WTC11 (cell line): Measurements from ENCODE around the gene ZNF581. TPM values are rescaled to one million over a fixed set of nuclear protein-coding genes. Genes with fewer than 3 reads are reported as not detected.

Experiments used
- ATAC-seq: fragments of 200-7000 bp; cut with Tn5 transposase; 2 replicates; pipeline ENCODE4 v1.10.0; 2021; ENCODE audit warnings: mild to moderate bottlenecking, moderate library complexity
- CTCF ChIA-PET: fragments of 300-600 bp; sonication (Branson Sonifier 250); formaldehyde crosslinking; loops from one replicate; lab custom pipeline; 2021; ENCODE audit warnings: antibody characterized with exemption; lab: Charles Lee
- POLR2A ChIA-PET: fragments of 350-600 bp; sonication (Branson Sonifier 250); formaldehyde crosslinking; loops from one replicate; lab custom pipeline; 2021; ENCODE audit warnings: antibody characterized with exemption; lab: Charles Lee
- DNase-seq: peaks from one replicate; pipeline ENCODE4 v3.0.0; 2021; ENCODE audit warnings: low spot score
- H3K27ac Mint-ChIP-seq: 2 replicates; pipeline ENCODE4 v1.8.0; 2021; ENCODE audit warnings: mixed read lengths
- H3K27me3 Mint-ChIP-seq: 2 replicates; pipeline ENCODE4 v1.8.0; 2021; ENCODE audit warnings: low read depth, mild to moderate bottlenecking, moderate library complexity, mixed read lengths
- H3K36me3 Mint-ChIP-seq: 2 replicates; pipeline ENCODE4 v1.8.0; 2021; ENCODE audit warnings: mixed read lengths
- H3K4me1 Mint-ChIP-seq: 2 replicates; pipeline ENCODE4 v1.8.0; 2022; ENCODE audit warnings: mixed read lengths
- H3K4me3 Mint-ChIP-seq: 2 replicates; pipeline ENCODE4 v1.8.0; 2021; ENCODE audit warnings: mild to moderate bottlenecking, moderate library complexity, mixed read lengths
- H3K9me3 Mint-ChIP-seq: 2 replicates; pipeline ENCODE4 v1.8.0; 2021; ENCODE audit warnings: mixed read lengths
- ETV6 ChIP-seq: sonication (generic); formaldehyde crosslinking; IDR thresholded peaks from 2 replicates; pipeline ENCODE4 v1.8.1; 2022; ENCODE audit warnings: mild to moderate bottlenecking, missing genetic modification reagents
- FOXK1 ChIP-seq: sonication (generic); formaldehyde crosslinking; IDR thresholded peaks from 2 replicates; pipeline ENCODE4 v1.8.0; 2022; ENCODE audit warnings: mild to moderate bottlenecking, moderate library complexity, missing genetic modification reagents
- IRF2 ChIP-seq: sonication (generic); formaldehyde crosslinking; IDR thresholded peaks from 2 replicates; pipeline ENCODE4 v1.8.0; 2022; ENCODE audit warnings: low read depth, missing genetic modification reagents, borderline replicate concordance
- JAZF1 ChIP-seq: fragments of 250-450 bp; sonication (Bioruptor Pico); IDR thresholded peaks from 2 replicates; pipeline ENCODE4 v1.9.0; 2021; ENCODE audit warnings: moderate library complexity, mild to moderate bottlenecking, inconsistent platforms
- JUN ChIP-seq: sonication (generic); formaldehyde crosslinking; IDR thresholded peaks from 2 replicates; pipeline ENCODE4 v1.8.0; 2023; ENCODE audit warnings: mild to moderate bottlenecking, missing genetic modification reagents
- KAT7 ChIP-seq: sonication (generic); formaldehyde crosslinking; IDR thresholded peaks from 2 replicates; pipeline ENCODE4 v1.8.1; 2023; ENCODE audit warnings: missing genetic modification reagents, mild to moderate bottlenecking, borderline replicate concordance
- MYBL2 ChIP-seq: sonication (generic); formaldehyde crosslinking; IDR thresholded peaks from 2 replicates; pipeline ENCODE4 v1.8.1; 2023; ENCODE audit warnings: mild to moderate bottlenecking, moderate library complexity, missing genetic modification reagents
- NR3C1 ChIP-seq: sonication (generic); formaldehyde crosslinking; conservative IDR thresholded peaks from 2 replicates; pipeline ENCODE4 v1.8.1; 2023; ENCODE audit warnings: low read depth, mild to moderate bottlenecking, missing genetic modification reagents
- SMAD4 ChIP-seq: sonication (generic); formaldehyde crosslinking; IDR thresholded peaks from 2 replicates; pipeline ENCODE4 v1.8.0; 2022; ENCODE audit warnings: mild to moderate bottlenecking, missing genetic modification reagents
- SP1 ChIP-seq: sonication (generic); formaldehyde crosslinking; conservative IDR thresholded peaks from 2 replicates; pipeline ENCODE4 v1.8.1; 2022; ENCODE audit warnings: missing genetic modification reagents
- ZNF317 ChIP-seq: sonication (generic); formaldehyde crosslinking; IDR thresholded peaks from 2 replicates; pipeline ENCODE4 v1.8.1; 2023; ENCODE audit warnings: low read depth, mild to moderate bottlenecking, moderate library complexity, missing genetic modification reagents, borderline replicate concordance
- ZNF396 ChIP-seq: fragments of 250-450 bp; sonication (Bioruptor Pico); IDR thresholded peaks from 2 replicates; pipeline ENCODE4 v1.8.0; 2021; ENCODE audit warnings: mild to moderate bottlenecking, moderate library complexity, borderline replicate concordance
- ZNF423 ChIP-seq: fragments of 250-450 bp; sonication (Bioruptor Pico); IDR thresholded peaks from 2 replicates; pipeline ENCODE4 v2.1.2; 2022; ENCODE audit warnings: mild to moderate bottlenecking, moderate library complexity
- ZNF532 ChIP-seq: fragments of 250-450 bp; sonication (Bioruptor Pico); IDR thresholded peaks from 2 replicates; pipeline ENCODE4 v1.9.0; 2021; ENCODE audit warnings: mild to moderate bottlenecking, borderline replicate concordance
- total RNA-seq: library from RNA; stranded (reverse); gene quantifications from 3 replicates; pipeline ENCODE4 v1.2.3, GENCODE V29; 2021
- TF ChIP-seq, protein P1 (sequence below): fragments of 200-600 bp; IDR thresholded peaks from 2 replicates; pipeline ENCODE4 v1.8.0; 2022; ENCODE audit warnings: antibody characterized with exemption
- TF ChIP-seq, protein P2 (sequence below): sonication (generic); formaldehyde crosslinking; IDR thresholded peaks from 2 replicates; pipeline ENCODE4 v1.8.1; 2023; ENCODE audit warnings: mild to moderate bottlenecking, missing genetic modification reagents
- TF ChIP-seq, protein P3 (sequence below): fragments of 250-450 bp; sonication (Bioruptor Pico); IDR thresholded peaks from 2 replicates; pipeline ENCODE4 v1.9.0; 2021; ENCODE audit warnings: mild to moderate bottlenecking

Gene ZNF581
- total RNA-seq, 1 experiment from 2014 or later = 100 TPM

DNA sequence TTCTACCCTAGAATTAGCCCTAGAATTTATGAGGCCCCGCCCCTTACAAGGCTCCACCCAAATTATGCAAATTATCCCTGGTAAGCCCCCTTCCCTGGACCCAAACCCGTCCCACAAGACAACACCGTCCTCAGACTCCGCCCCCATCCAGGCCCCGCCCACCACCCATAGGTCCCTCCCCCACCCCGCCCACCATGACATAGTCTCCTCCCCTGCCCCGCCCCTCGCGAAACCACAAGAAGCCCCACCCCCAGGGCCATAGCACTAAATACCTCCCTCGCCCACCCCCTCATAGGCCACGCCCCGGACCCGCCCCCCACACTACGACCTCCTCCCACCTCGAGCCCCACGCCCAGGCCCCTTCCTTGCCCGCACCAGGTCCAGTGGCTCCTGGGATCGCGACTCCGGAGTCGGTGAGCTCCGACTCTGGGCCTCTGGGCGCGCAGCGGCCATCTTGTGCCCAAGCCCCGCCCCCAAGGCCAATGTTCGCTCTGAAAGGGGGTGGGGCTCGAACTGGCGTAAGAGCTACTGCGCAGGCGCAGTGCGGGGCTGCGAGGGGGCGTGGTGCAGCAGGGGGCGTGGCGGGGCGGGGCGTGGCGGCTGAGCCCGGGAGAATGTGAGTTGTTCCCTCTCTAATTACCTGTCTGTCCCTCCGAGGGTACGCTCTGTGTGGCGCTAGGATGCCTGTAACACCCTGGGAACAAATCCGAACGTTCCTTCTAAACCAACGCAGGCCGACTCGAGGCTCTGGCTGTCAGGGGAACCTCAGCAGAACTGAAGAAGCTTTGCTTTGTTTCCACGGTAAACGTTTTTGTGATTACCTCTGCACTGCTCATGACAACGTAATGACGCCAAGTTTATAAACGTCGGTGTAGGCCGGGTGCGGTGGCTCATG is 19.1 kb upstream of the ZNF581 start, which contains the start of gene ZNF784:
Gene ZNF784 (minus strand): TSS at position 458 of the 895 bp plus-strand sequence. CDS start 5 bp downstream, at position 453.
- Mint-ChIP-seq H3K27ac (peak within 1 kb of the TSS; percentile 90), H3K4me1 (peaks cover 15% of the 10 kb centered on the region), H3K27me3 (peaks cover 18% of the 10 kb centered on the region), H3K9me3 (0 out of 2 replicates have a peak, but pooled peaks cover 3% of the 10 kb centered on the region), H3K4me3 (peak within 1 kb of the TSS; percentile 76), H3K36me3 (peaks cover 11% of the 10 kb centered on the region)
- no peak for TF ChIP-seq NR3C1 (CRISPR knock-in tag)
- peak; percentile 79; the same call in 1 of the 2 replicates for TF ChIP-seq SP1 (CRISPR knock-in tag)
- ChIA-PET POLR2A (interaction anchor here (0.7 to 2.6 kb wide), 7 partner anchors 8 to 148 kb away, joined by 3 to 12 read pairs (median 5); partner anchors contain the start of genes FIZ1 and ZNF628), CTCF (interaction anchor here (0.5 to 2.7 kb wide), 27 partner anchors 8 to 784 kb away, joined by 3 to 34 read pairs (median 4); partner anchors contain the start of genes FIZ1, ISOC2, ZNF580 and ZNF865)
- DNase-seq = peak; percentile 92
- peak; percentile 87 for ATAC-seq

- TF ChIP-seq FOXK1 (CRISPR knock-in tag) (no peak), SMAD4 (no peak), ZNF317 (no peak), KAT7 (CRISPR knock-in tag) (no peak), MYBL2 (CRISPR knock-in tag) (no peak), IRF2 (CRISPR knock-in tag) (no peak), ZNF423 (CRISPR knock-in tag) (no peak), ZNF532 (CRISPR knock-in tag) (no peak), ETV6 (CRISPR knock-in tag) (no peak), JAZF1 (CRISPR knock-in tag) (no peak), JUN (CRISPR knock-in tag) (no peak), ZNF396 (no peak)
- TF ChIP-seq, protein P1, sequence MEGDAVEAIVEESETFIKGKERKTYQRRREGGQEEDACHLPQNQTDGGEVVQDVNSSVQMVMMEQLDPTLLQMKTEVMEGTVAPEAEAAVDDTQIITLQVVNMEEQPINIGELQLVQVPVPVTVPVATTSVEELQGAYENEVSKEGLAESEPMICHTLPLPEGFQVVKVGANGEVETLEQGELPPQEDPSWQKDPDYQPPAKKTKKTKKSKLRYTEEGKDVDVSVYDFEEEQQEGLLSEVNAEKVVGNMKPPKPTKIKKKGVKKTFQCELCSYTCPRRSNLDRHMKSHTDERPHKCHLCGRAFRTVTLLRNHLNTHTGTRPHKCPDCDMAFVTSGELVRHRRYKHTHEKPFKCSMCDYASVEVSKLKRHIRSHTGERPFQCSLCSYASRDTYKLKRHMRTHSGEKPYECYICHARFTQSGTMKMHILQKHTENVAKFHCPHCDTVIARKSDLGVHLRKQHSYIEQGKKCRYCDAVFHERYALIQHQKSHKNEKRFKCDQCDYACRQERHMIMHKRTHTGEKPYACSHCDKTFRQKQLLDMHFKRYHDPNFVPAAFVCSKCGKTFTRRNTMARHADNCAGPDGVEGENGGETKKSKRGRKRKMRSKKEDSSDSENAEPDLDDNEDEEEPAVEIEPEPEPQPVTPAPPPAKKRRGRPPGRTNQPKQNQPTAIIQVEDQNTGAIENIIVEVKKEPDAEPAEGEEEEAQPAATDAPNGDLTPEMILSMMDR = no peak
- TF ChIP-seq, protein P2, sequence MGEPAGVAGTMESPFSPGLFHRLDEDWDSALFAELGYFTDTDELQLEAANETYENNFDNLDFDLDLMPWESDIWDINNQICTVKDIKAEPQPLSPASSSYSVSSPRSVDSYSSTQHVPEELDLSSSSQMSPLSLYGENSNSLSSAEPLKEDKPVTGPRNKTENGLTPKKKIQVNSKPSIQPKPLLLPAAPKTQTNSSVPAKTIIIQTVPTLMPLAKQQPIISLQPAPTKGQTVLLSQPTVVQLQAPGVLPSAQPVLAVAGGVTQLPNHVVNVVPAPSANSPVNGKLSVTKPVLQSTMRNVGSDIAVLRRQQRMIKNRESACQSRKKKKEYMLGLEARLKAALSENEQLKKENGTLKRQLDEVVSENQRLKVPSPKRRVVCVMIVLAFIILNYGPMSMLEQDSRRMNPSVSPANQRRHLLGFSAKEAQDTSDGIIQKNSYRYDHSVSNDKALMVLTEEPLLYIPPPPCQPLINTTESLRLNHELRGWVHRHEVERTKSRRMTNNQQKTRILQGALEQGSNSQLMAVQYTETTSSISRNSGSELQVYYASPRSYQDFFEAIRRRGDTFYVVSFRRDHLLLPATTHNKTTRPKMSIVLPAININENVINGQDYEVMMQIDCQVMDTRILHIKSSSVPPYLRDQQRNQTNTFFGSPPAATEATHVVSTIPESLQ (CRISPR knock-in tag) = no peak
- TF ChIP-seq, protein P3, sequence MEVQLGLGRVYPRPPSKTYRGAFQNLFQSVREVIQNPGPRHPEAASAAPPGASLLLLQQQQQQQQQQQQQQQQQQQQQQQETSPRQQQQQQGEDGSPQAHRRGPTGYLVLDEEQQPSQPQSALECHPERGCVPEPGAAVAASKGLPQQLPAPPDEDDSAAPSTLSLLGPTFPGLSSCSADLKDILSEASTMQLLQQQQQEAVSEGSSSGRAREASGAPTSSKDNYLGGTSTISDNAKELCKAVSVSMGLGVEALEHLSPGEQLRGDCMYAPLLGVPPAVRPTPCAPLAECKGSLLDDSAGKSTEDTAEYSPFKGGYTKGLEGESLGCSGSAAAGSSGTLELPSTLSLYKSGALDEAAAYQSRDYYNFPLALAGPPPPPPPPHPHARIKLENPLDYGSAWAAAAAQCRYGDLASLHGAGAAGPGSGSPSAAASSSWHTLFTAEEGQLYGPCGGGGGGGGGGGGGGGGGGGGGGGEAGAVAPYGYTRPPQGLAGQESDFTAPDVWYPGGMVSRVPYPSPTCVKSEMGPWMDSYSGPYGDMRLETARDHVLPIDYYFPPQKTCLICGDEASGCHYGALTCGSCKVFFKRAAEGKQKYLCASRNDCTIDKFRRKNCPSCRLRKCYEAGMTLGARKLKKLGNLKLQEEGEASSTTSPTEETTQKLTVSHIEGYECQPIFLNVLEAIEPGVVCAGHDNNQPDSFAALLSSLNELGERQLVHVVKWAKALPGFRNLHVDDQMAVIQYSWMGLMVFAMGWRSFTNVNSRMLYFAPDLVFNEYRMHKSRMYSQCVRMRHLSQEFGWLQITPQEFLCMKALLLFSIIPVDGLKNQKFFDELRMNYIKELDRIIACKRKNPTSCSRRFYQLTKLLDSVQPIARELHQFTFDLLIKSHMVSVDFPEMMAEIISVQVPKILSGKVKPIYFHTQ (CRISPR knock-in tag) = no peak
- Mint-ChIP-seq H3K27ac (peak overlapping the region; percentile 90), H3K27me3 (peaks cover 17% of the 10 kb centered on the region), H3K4me1 (peaks cover 15% of the 10 kb centered on the region), H3K9me3 (0 out of 2 replicates have a peak, but pooled peaks cover 3% of the 10 kb centered on the region), H3K36me3 (peaks cover 11% of the 10 kb centered on the region), H3K4me3 (peak overlapping the region; percentile 76)
- ChIA-PET POLR2A (interaction anchor here (0.7 to 2.6 kb wide), 8 partner anchors 8 to 148 kb away, joined by 3 to 12 read pairs (median 5); partner anchors contain the start of genes FIZ1 and ZNF628), CTCF (interaction anchor here (0.6 to 2.7 kb wide), 18 partner anchors 8 to 783 kb away, joined by 3 to 34 read pairs (median 5); partner anchors contain the start of genes FIZ1, ZNF580 and ZNF865)
- no peak for ATAC-seq
- no peak for DNase-seq
These were observed 18.5 kb upstream of the ZNF581 start for GRCh38 chr19:55625004-55625326.
